Measurements from ENCODE around the gene ARID4B.
A peak's percentile ranks its signal among the peaks of the same experiment; 100 is the strongest.
"Not testable (repeated sequence)": the region's sequence is repeated elsewhere in the genome, so short reads cannot be mapped to it uniquely, and the experiment has no call there.

The ARID4B gene

GRCh38 chr1:235313262-235313661 is 14.7 kb downstream of the ARID4B start:
- H2AFZ ChIP-seq (ENCODE audit: insufficient read depth, low read length, poor library complexity): no peak overlapping the region
- no peaks in the 10 kb centered on the region for H3K79me1 ChIP-seq (ENCODE audit: low read length)
- no peaks in the 10 kb centered on the region for H3K4me1 ChIP-seq (ENCODE audit: control insufficient read depth in 1 of 2, insufficient read depth in 2 of 2, low read length in 2 of 2)
- DNase-seq: no peak
- no peak overlapping the region for H3K4me2 ChIP-seq (ENCODE audit: low read length)
- no peak overlapping the region for H3K4me3 ChIP-seq (ENCODE audit: low read depth, low read length)
- no peak overlapping the region for H4K12ac ChIP-seq (ENCODE audit: low read depth, low read length)
- no peaks in the 10 kb centered on the region for H3K9me3 ChIP-seq (ENCODE audit: insufficient read depth, low read depth, low read length)
- H3K9ac ChIP-seq (ENCODE audit: low read length): no peak overlapping the region
- H3K14ac ChIP-seq (ENCODE audit: low read length): no peak overlapping the region
- H3K27ac ChIP-seq (ENCODE audit: low read depth, low read length): no peak overlapping the region
- peaks cover 0 to 8% of the 10 kb centered on the region in 2 experiments for H3K36me3 ChIP-seq (ENCODE audit: control insufficient read depth in 1 of 2, insufficient read depth in 2 of 2, low read length in 2 of 2)
- peak overlapping the region; percentile 95 for H3K4ac ChIP-seq (ENCODE audit: low read depth, low read length)
- H3K27me3 ChIP-seq (ENCODE audit: insufficient read depth, low read length): no peaks in the 10 kb centered on the region
- no peak overlapping the region for H4K8ac ChIP-seq (ENCODE audit: low read depth, low read length)
- no peak overlapping the region for H2BK12ac ChIP-seq (ENCODE audit: low read length)
- H3K79me2 ChIP-seq (ENCODE audit: control insufficient read depth, insufficient read depth, low read length, poor library complexity): peaks cover 14% of the 10 kb centered on the region
- WGBS (ENCODE audit: extremely low coverage, insufficient coverage, insufficient read length): no CpG with 5 or more reads among the region's 6 CpGs
- no peak overlapping the region for H3K23ac ChIP-seq (ENCODE audit: low read length)
- H2BK5ac ChIP-seq (ENCODE audit: low read depth, low read length, poor library complexity): no peak overlapping the region
- H2AK5ac ChIP-seq (ENCODE audit: low read length): no peak overlapping the region
- no peak overlapping the region for H2BK120ac ChIP-seq (ENCODE audit: insufficient read depth, low read length, poor library complexity)
- H3K18ac ChIP-seq (ENCODE audit: low read length): no peak overlapping the region
- H4K91ac ChIP-seq (ENCODE audit: low read depth, low read length): no peak overlapping the region

- H3K9ac ChIP-seq (ENCODE audit: low read length); H3K23ac ChIP-seq (ENCODE audit: low read length); H2BK12ac ChIP-seq (ENCODE audit: low read length); H4K91ac ChIP-seq (ENCODE audit: low read depth, low read length); H3K14ac ChIP-seq (ENCODE audit: low read length); H3K4me2 ChIP-seq (ENCODE audit: low read length); H3K9me3 ChIP-seq (ENCODE audit: insufficient read depth, low read depth, low read length); H3K27me3 ChIP-seq (ENCODE audit: insufficient read depth, low read length); H3K79me1 ChIP-seq (ENCODE audit: low read length); H3K27ac ChIP-seq (ENCODE audit: low read depth, low read length); H2AK5ac ChIP-seq (ENCODE audit: low read length); H3K4ac ChIP-seq (ENCODE audit: low read depth, low read length); H3K4me3 ChIP-seq (ENCODE audit: low read depth, low read length); H2AFZ ChIP-seq (ENCODE audit: insufficient read depth, low read length, poor library complexity); H3K18ac ChIP-seq (ENCODE audit: low read length); H4K8ac ChIP-seq (ENCODE audit: low read depth, low read length); H3K36me3 ChIP-seq (ENCODE audit: control insufficient read depth in 1 of 2, insufficient read depth in 2 of 2, low read length in 2 of 2); H2BK5ac ChIP-seq (ENCODE audit: low read depth, low read length, poor library complexity); H2BK120ac ChIP-seq (ENCODE audit: insufficient read depth, low read length, poor library complexity); H3K4me1 ChIP-seq (ENCODE audit: control insufficient read depth in 1 of 2, insufficient read depth in 2 of 2, low read length in 2 of 2); DNase-seq; H4K12ac ChIP-seq (ENCODE audit: low read depth, low read length): not testable (repeated sequence)
- H3K79me2 ChIP-seq (ENCODE audit: control insufficient read depth, insufficient read depth, low read length, poor library complexity): peaks cover 14% of the 10 kb centered on the region
- no CpG with 5 or more reads among the region's 32 CpGs for WGBS (ENCODE audit: extremely low coverage, insufficient coverage, insufficient read length)
Observed at GRCh38 chr1:235309206-235309605, 18.8 kb downstream of the ARID4B start.

- Histone ChIP-seq H2BK12ac (ENCODE audit: low read length) (no peak overlapping the region), H3K9ac (ENCODE audit: low read length) (no peak overlapping the region), H3K79me1 (ENCODE audit: low read length) (no peaks in the 10 kb centered on the region), H2BK120ac (ENCODE audit: insufficient read depth, low read length, poor library complexity) (no peak overlapping the region), H2AFZ (ENCODE audit: insufficient read depth, low read length, poor library complexity) (no peak overlapping the region), H3K4me3 (ENCODE audit: low read depth, low read length) (no peak overlapping the region), H3K14ac (ENCODE audit: low read length) (no peak overlapping the region), H3K36me3 (ENCODE audit: control insufficient read depth in 1 of 2, insufficient read depth in 2 of 2, low read length in 2 of 2) (peaks cover 2 to 4% of the 10 kb centered on the region in 2 experiments), H3K23ac (ENCODE audit: low read length) (no peak overlapping the region), H3K9me3 (ENCODE audit: insufficient read depth, low read depth, low read length) (no peaks in the 10 kb centered on the region), H3K4me1 (ENCODE audit: control insufficient read depth in 1 of 2, insufficient read depth in 2 of 2, low read length in 2 of 2) (no peaks in the 10 kb centered on the region), H3K4me2 (ENCODE audit: low read length) (no peak overlapping the region), H3K79me2 (ENCODE audit: control insufficient read depth, insufficient read depth, low read length, poor library complexity) (peaks cover 13% of the 10 kb centered on the region), H4K8ac (ENCODE audit: low read depth, low read length) (no peak overlapping the region), H3K4ac (ENCODE audit: low read depth, low read length) (peak overlapping the region; percentile 91), H3K27me3 (ENCODE audit: insufficient read depth, low read length) (no peaks in the 10 kb centered on the region), H3K18ac (ENCODE audit: low read length) (no peak overlapping the region), H2BK5ac (ENCODE audit: low read depth, low read length, poor library complexity) (no peak overlapping the region), H4K91ac (ENCODE audit: low read depth, low read length) (no peak overlapping the region), H4K12ac (ENCODE audit: low read depth, low read length) (no peak overlapping the region), H2AK5ac (ENCODE audit: low read length) (no peak overlapping the region), H3K27ac (ENCODE audit: low read depth, low read length) (no peak overlapping the region)
- DNase-seq: no peak
- WGBS (ENCODE audit: extremely low coverage, insufficient coverage, insufficient read length): no CpG with 5 or more reads among the region's 7 CpGs
Observed at GRCh38 chr1:235307158-235308124, 20.5 kb downstream of the ARID4B start.

- no peak overlapping the region for H2BK120ac ChIP-seq (ENCODE audit: insufficient read depth, low read length, poor library complexity)
- H3K4me1 ChIP-seq (ENCODE audit: control insufficient read depth in 1 of 2, insufficient read depth in 2 of 2, low read length in 2 of 2): no peaks in the 10 kb centered on the region
- H3K4me2 ChIP-seq (ENCODE audit: low read length): no peak overlapping the region
- peaks cover 17% of the 10 kb centered on the region for H3K79me2 ChIP-seq (ENCODE audit: control insufficient read depth, insufficient read depth, low read length, poor library complexity)
- H3K14ac ChIP-seq (ENCODE audit: low read length): no peak overlapping the region
- peak overlapping the region; percentile 75 for H3K4ac ChIP-seq (ENCODE audit: low read depth, low read length)
- no peaks in the 10 kb centered on the region for H3K79me1 ChIP-seq (ENCODE audit: low read length)
- no peaks in the 10 kb centered on the region for H3K9me3 ChIP-seq (ENCODE audit: insufficient read depth, low read depth, low read length)
- no peak overlapping the region for H3K4me3 ChIP-seq (ENCODE audit: low read depth, low read length)
- no peak overlapping the region for H3K23ac ChIP-seq (ENCODE audit: low read length)
- H3K18ac ChIP-seq (ENCODE audit: low read length): no peak overlapping the region
- peak in 1 of 2 donors; percentile 35 for DNase-seq
- H3K36me3 ChIP-seq (ENCODE audit: control insufficient read depth in 1 of 2, insufficient read depth in 2 of 2, low read length in 2 of 2): peaks cover 0 to 4% of the 10 kb centered on the region in 2 experiments
- H3K9ac ChIP-seq (ENCODE audit: low read length): no peak overlapping the region
- no peak overlapping the region for H2BK12ac ChIP-seq (ENCODE audit: low read length)
- 100% methylated on average over 1 of the region's 6 CpGs for WGBS (ENCODE audit: extremely low coverage, insufficient coverage, insufficient read length)
- H3K27ac ChIP-seq (ENCODE audit: low read depth, low read length): no peak overlapping the region
- H2AFZ ChIP-seq (ENCODE audit: insufficient read depth, low read length, poor library complexity): no peak overlapping the region
- no peak overlapping the region for H4K91ac ChIP-seq (ENCODE audit: low read depth, low read length)
- no peak overlapping the region for H2AK5ac ChIP-seq (ENCODE audit: low read length)
- no peak overlapping the region for H4K12ac ChIP-seq (ENCODE audit: low read depth, low read length)
- H2BK5ac ChIP-seq (ENCODE audit: low read depth, low read length, poor library complexity): no peak overlapping the region
- H3K27me3 ChIP-seq (ENCODE audit: insufficient read depth, low read length): no peaks in the 10 kb centered on the region
- no peak overlapping the region for H4K8ac ChIP-seq (ENCODE audit: low read depth, low read length)
Observed at GRCh38 chr1:235304549-235305451, 23.2 kb downstream of the ARID4B start.

Measured in trophoblast cell (in vitro differentiated cells and primary cell).